K562 (cell line): Measurements from ENCODE around the gene RTP5. TPM values are rescaled to one million over a fixed set of nuclear protein-coding genes. Genes with fewer than 3 reads are reported as not detected.
A peak's percentile ranks its signal among the peaks of the same experiment; 100 is the strongest.

ENCODE experiments used
- FOSL1 ChIP-seq: fragments of 200-800 bp; sonication (Bioruptor generic); conservative IDR thresholded peaks from 2 replicates; pipeline ENCODE4 v1.6.1; 2016; ENCODE audit warnings: missing genetic modification characterization, missing compliant biosample characterization
- FOXJ3 ChIP-seq: sonication (generic); formaldehyde crosslinking; IDR thresholded peaks from 2 replicates; pipeline ENCODE4 v1.4.0; 2020; ENCODE audit warnings: mild to moderate bottlenecking, missing genetic modification reagents
- GATAD2B ChIP-seq: fragments of 450-650 bp; IDR thresholded peaks from 2 replicates; pipeline ENCODE4 v1.6.1; 2017; ENCODE audit warnings: mild to moderate bottlenecking, borderline replicate concordance
- HDAC6 ChIP-seq: IDR thresholded peaks from 2 replicates; pipeline ENCODE4 v1.6.1; 2012; ENCODE audit warnings: low read depth, mild to moderate bottlenecking, control low read depth, inconsistent platforms, low read length, moderate library complexity
- KDM2B ChIP-seq: fragments of 250-450 bp; sonication (Bioruptor Pico); IDR thresholded peaks from 2 replicates; pipeline ENCODE4 v1.8.0; 2021; ENCODE audit warnings: mild to moderate bottlenecking, moderate library complexity
- NCOA6 ChIP-seq: fragments of 450-650 bp; IDR thresholded peaks from 2 replicates; pipeline ENCODE4 v1.6.1; 2017; ENCODE audit warnings: mild to moderate bottlenecking
- NFE2L1 ChIP-seq: fragments of 450-650 bp; IDR thresholded peaks from 2 replicates; pipeline ENCODE4 v1.6.1; 2016; ENCODE audit warnings: missing genetic modification characterization, low read depth, mild to moderate bottlenecking, missing compliant biosample characterization, moderate library complexity, borderline replicate concordance
- PTBP1 ChIP-seq: fragments of 200-400 bp; formaldehyde crosslinking; IDR thresholded peaks from 2 replicates; pipeline ENCODE4 v1.6.1; 2017; ENCODE audit warnings: low read depth, low read length
- RCOR1 ChIP-seq, 2 experiments: IDR thresholded peaks; 2 replicates each; pipeline ENCODE4 v1.6.1; 2012; ENCODE audit warnings: low read depth in 2 of 2, low read length in 2 of 2, borderline replicate concordance in 1 of 2, improper control_type of control experiment in 1 of 2
- TAF15 ChIP-seq: fragments of 200-400 bp; formaldehyde crosslinking; IDR thresholded peaks from 2 replicates; pipeline ENCODE4 v1.6.1; 2017; ENCODE audit warnings: mild to moderate bottlenecking, low read depth, low read length, moderate library complexity
- TCF3 ChIP-seq: sonication (generic); formaldehyde crosslinking; IDR thresholded peaks from 2 replicates; pipeline ENCODE4 v1.4.0; 2020; ENCODE audit warnings: mild to moderate bottlenecking, missing genetic modification reagents
- THRAP3 ChIP-seq: fragments of 450-650 bp; IDR thresholded peaks from 2 replicates; pipeline ENCODE4 v1.6.1; 2016; ENCODE audit warnings: mild to moderate bottlenecking, inconsistent platforms, borderline replicate concordance
- ZNF197 ChIP-seq: fragments of 200-800 bp; sonication (Bioruptor generic); IDR thresholded peaks from 2 replicates; pipeline ENCODE4 v1.6.1; 2016; ENCODE audit warnings: low read depth, missing genetic modification characterization, missing compliant biosample characterization
- ZNF316 ChIP-seq: fragments of 450-650 bp; IDR thresholded peaks from 2 replicates; pipeline ENCODE4 v1.6.1; 2016
- ZNF764 ChIP-seq: fragments of 250-450 bp; sonication (Bioruptor Pico); IDR thresholded peaks from 2 replicates; pipeline ENCODE4 v1.4.0; 2020; ENCODE audit warnings: low read depth, mild to moderate bottlenecking, moderate library complexity
- polyA plus RNA-seq, 8 experiments: library from polyadenylated mRNA; depleted of rRNA in 4 of 8; stranded (reverse) in 5 of 8; unstranded in 3 of 8; fragments of >200 nt; fragmentation: Nextera tagmentation in 2 of 8; fragmentation: Illumina TruSeq in 1 of 8; extraction: Ambion mirVana in 2 of 8; extraction: Trizol in 1 of 8; gene quantifications; 2 replicates each; pipeline versions ENCODE4 v1.2.1 to v1.2.3, GENCODE V29; 2011 to 2014; ENCODE audit warnings: inconsistent platforms in 1 of 8, missing spikeins in 1 of 8
- total RNA-seq, 7 experiments: library from RNA; depleted of rRNA in 6 of 7; stranded (reverse); fragments of >200 nt in 6 of 7; fragmentation: Illumina TruSeq in 2 of 7; extraction: Trizol in 2 of 7; gene quantifications; 2 replicates each; pipeline versions ENCODE4 v1.2.1 to v1.2.3, GENCODE V29; 2011 to 2021; ENCODE audit warnings: low replicate concordance in 1 of 7
- TF ChIP-seq, protein P1 (sequence below): sonication (generic); IDR thresholded peaks from 2 replicates; pipeline ENCODE4 v1.6.1; 2016
- TF ChIP-seq, protein P2 (sequence below): fragments of 450-650 bp; IDR thresholded peaks from 2 replicates; pipeline ENCODE4 v1.7.0; 2016; ENCODE audit warnings: borderline replicate concordance
- TF ChIP-seq, protein P3 (sequence below): sonication (generic); formaldehyde crosslinking; IDR thresholded peaks from 2 replicates; pipeline ENCODE4 v1.4.0; 2020; ENCODE audit warnings: mild to moderate bottlenecking, missing genetic modification reagents
- TF ChIP-seq, protein P4 (sequence below): conservative IDR thresholded peaks from 2 replicates; pipeline ENCODE4 v1.6.1; 2011; ENCODE audit warnings: low read depth, mild to moderate bottlenecking, low read length; ENCODE audit not compliant: control insufficient read depth
- TF ChIP-seq, protein P5 (sequence below): sonication (generic); formaldehyde crosslinking; IDR thresholded peaks from 2 replicates; pipeline ENCODE4 v1.8.0; 2022; ENCODE audit warnings: mild to moderate bottlenecking, missing genetic modification reagents, borderline replicate concordance

The RTP5 gene
- total and polyA plus RNA-seq, 9 of the 15 experiments (the other 6 are each of a cell fraction or from before 2014, with no cell fraction given): not detected

DNA sequence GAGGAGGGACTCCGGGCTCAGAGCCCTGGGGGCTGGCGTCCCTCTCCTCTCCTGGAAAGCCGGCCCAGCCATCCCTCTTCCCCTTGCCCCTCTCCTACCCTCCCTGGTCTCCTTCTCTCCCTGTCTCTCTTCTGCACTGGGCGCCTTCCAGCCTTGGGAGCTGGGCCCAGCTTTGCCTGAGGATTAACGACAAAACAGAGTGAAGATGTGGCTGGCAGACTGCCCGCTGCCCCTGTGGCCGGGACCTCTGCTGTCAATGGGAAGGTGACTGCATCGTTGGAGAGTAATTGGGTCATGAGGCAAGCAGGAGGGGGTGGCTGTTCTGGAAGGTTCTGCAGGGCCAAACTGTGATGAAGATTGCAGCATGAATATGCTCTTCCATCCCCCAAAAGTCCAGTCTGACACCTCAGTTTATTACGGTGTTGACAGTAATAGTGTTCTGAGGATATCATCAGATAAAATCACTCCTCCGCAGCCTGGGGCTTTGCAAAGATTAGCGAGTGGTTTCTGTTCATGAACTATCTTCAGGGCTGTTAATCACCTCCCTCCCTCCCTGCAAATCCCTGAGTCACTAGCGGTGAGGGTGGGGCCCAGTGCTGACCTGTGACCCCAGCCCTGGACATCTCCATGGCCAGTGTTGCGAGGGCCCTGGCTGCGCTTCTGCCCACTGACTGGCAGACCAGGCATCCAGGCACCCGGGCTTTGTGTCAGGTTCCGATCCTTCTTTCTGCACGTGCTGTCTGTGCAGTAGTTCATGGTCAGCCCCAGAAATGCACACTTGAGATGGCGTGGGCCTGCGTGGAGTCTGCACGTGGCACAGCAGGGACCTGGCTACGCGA, 23.0 kb downstream of the RTP5 start (continued):
- TF ChIP-seq TAF15: no peak
- TF ChIP-seq, protein P1, sequence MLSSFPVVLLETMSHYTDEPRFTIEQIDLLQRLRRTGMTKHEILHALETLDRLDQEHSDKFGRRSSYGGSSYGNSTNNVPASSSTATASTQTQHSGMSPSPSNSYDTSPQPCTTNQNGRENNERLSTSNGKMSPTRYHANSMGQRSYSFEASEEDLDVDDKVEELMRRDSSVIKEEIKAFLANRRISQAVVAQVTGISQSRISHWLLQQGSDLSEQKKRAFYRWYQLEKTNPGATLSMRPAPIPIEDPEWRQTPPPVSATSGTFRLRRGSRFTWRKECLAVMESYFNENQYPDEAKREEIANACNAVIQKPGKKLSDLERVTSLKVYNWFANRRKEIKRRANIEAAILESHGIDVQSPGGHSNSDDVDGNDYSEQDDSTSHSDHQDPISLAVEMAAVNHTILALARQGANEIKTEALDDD: peak; percentile 61; the same call in 1 of the 2 replicates
- no peak for TF ChIP-seq KDM2B
- TF ChIP-seq TCF3 (CRISPR knock-in tag): peak; percentile 78
- peak; percentile 84 for TF ChIP-seq ZNF316
- TF ChIP-seq, protein P2, sequence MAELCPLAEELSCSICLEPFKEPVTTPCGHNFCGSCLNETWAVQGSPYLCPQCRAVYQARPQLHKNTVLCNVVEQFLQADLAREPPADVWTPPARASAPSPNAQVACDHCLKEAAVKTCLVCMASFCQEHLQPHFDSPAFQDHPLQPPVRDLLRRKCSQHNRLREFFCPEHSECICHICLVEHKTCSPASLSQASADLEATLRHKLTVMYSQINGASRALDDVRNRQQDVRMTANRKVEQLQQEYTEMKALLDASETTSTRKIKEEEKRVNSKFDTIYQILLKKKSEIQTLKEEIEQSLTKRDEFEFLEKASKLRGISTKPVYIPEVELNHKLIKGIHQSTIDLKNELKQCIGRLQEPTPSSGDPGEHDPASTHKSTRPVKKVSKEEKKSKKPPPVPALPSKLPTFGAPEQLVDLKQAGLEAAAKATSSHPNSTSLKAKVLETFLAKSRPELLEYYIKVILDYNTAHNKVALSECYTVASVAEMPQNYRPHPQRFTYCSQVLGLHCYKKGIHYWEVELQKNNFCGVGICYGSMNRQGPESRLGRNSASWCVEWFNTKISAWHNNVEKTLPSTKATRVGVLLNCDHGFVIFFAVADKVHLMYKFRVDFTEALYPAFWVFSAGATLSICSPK: no peak
- TF ChIP-seq FOXJ3 (CRISPR knock-in tag): no peak
- TF ChIP-seq, protein P3, sequence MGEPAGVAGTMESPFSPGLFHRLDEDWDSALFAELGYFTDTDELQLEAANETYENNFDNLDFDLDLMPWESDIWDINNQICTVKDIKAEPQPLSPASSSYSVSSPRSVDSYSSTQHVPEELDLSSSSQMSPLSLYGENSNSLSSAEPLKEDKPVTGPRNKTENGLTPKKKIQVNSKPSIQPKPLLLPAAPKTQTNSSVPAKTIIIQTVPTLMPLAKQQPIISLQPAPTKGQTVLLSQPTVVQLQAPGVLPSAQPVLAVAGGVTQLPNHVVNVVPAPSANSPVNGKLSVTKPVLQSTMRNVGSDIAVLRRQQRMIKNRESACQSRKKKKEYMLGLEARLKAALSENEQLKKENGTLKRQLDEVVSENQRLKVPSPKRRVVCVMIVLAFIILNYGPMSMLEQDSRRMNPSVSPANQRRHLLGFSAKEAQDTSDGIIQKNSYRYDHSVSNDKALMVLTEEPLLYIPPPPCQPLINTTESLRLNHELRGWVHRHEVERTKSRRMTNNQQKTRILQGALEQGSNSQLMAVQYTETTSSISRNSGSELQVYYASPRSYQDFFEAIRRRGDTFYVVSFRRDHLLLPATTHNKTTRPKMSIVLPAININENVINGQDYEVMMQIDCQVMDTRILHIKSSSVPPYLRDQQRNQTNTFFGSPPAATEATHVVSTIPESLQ (CRISPR knock-in tag): no peak
- TF ChIP-seq ZNF764 (CRISPR knock-in tag): no peak
- TF ChIP-seq, protein P4, sequence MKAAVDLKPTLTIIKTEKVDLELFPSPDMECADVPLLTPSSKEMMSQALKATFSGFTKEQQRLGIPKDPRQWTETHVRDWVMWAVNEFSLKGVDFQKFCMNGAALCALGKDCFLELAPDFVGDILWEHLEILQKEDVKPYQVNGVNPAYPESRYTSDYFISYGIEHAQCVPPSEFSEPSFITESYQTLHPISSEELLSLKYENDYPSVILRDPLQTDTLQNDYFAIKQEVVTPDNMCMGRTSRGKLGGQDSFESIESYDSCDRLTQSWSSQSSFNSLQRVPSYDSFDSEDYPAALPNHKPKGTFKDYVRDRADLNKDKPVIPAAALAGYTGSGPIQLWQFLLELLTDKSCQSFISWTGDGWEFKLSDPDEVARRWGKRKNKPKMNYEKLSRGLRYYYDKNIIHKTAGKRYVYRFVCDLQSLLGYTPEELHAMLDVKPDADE: no peak
- TF ChIP-seq THRAP3: no peak
- no peak for TF ChIP-seq PTBP1
- no peak for TF ChIP-seq ZNF197
- TF ChIP-seq, protein P5, sequence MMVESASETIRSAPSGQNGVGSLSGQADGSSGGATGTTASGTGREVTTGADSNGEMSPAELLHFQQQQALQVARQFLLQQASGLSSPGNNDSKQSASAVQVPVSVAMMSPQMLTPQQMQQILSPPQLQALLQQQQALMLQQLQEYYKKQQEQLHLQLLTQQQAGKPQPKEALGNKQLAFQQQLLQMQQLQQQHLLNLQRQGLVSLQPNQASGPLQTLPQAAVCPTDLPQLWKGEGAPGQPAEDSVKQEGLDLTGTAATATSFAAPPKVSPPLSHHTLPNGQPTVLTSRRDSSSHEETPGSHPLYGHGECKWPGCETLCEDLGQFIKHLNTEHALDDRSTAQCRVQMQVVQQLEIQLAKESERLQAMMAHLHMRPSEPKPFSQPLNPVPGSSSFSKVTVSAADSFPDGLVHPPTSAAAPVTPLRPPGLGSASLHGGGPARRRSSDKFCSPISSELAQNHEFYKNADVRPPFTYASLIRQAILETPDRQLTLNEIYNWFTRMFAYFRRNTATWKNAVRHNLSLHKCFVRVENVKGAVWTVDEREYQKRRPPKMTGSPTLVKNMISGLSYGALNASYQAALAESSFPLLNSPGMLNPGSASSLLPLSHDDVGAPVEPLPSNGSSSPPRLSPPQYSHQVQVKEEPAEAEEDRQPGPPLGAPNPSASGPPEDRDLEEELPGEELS (CRISPR knock-in tag): no peak
- peak; percentile 39 to 96; a peak in 2 of 4 replicates for TF ChIP-seq RCOR1 (IDR thresholded peaks at IDR 0.05; ENCODE audit: borderline replicate concordance in 1 of 2, low read depth in 2 of 2, low read length in 2 of 2)
- no peak for TF ChIP-seq HDAC6
- TF ChIP-seq NCOA6: no peak
- no peak for TF ChIP-seq NFE2L1
- TF ChIP-seq FOSL1: peak; percentile 89
- TF ChIP-seq GATAD2B: peak; percentile 65; the same call in 1 of the 2 replicates
